SK-N-SH treated with all-trans-retinoic acid at 6 μM for 48 hours (cell line): Measurements from ENCODE around the gene LPP.

Source experiments
- CSDC2 ChIP-seq: fragments of 250-450 bp; sonication (Bioruptor Pico); IDR thresholded peaks from 2 replicates; pipeline ENCODE4 v1.5.0; 2020; ENCODE audit warnings: mild to moderate bottlenecking, moderate library complexity
- PATZ1 ChIP-seq: fragments of 250-450 bp; sonication (Bioruptor Pico); IDR thresholded peaks from 2 replicates; pipeline ENCODE4 v1.8.0; 2020; ENCODE audit warnings: mild to moderate bottlenecking, moderate library complexity, borderline replicate concordance
- RARB ChIP-seq: fragments of 250-450 bp; sonication (Bioruptor Pico); IDR thresholded peaks from 2 replicates; pipeline ENCODE4 v1.8.0; 2021; ENCODE audit warnings: mild to moderate bottlenecking, moderate library complexity
- SNAI2 ChIP-seq: fragments of 250-450 bp; sonication (Bioruptor Pico); IDR thresholded peaks from 2 replicates; pipeline ENCODE4 v1.5.0; 2020; ENCODE audit warnings: mild to moderate bottlenecking, moderate library complexity
- TF ChIP-seq, protein P1 (sequence below): fragments of 250-450 bp; sonication (Bioruptor Pico); IDR thresholded peaks from 2 replicates; pipeline ENCODE4 v1.5.1; 2020; ENCODE audit warnings: low read depth, mild to moderate bottlenecking, moderate library complexity

GRCh38 chr3:188337232-188337631, 183.3 kb downstream of the LPP start:
- TF ChIP-seq, protein P1, sequence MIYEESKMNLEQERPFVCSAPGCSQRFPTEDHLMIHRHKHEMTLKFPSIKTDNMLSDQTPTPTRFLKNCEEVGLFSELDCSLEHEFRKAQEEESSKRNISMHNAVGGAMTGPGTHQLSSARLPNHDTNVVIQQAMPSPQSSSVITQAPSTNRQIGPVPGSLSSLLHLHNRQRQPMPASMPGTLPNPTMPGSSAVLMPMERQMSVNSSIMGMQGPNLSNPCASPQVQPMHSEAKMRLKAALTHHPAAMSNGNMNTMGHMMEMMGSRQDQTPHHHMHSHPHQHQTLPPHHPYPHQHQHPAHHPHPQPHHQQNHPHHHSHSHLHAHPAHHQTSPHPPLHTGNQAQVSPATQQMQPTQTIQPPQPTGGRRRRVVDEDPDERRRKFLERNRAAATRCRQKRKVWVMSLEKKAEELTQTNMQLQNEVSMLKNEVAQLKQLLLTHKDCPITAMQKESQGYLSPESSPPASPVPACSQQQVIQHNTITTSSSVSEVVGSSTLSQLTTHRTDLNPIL (CRISPR knock-in tag): no peak
- TF ChIP-seq RARB (CRISPR knock-in tag) (no peak), CSDC2 (CRISPR knock-in tag) (no peak), SNAI2 (CRISPR knock-in tag) (no peak), PATZ1 (no peak)
